Psoas muscle (tissue), 8 donors: ENCODE results near the gene CACNG4. TPM values are rescaled to one million over a fixed set of nuclear protein-coding genes. Genes with fewer than 3 reads are reported as not detected.

Experiments
- ATAC-seq, 4 donors: fragments of 200-7000 bp; cut with Tn5 transposase; one replicate each; pipeline ENCODE4 v1.9.1; 2020; ENCODE audit warnings: moderate library complexity in 3 of 4, mild to moderate bottlenecking in 2 of 4
- DNase-seq, 2 donors: peaks; one replicate each; pipeline ENCODE4 v3.0.0-alpha.2; 2020
- H3K27ac ChIP-seq: fragments of 200-600 bp; one replicate; pipeline ENCODE4 v1.8.0; 2022
- H3K27me3 ChIP-seq, 3 donors: fragments of 200-600 bp in 1 of 3; one replicate each; pipeline versions ENCODE4 v1.6.1 to v1.8.0; 2013 to 2022; ENCODE audit warnings: low read length in 2 of 3, mild to moderate bottlenecking in 2 of 3, moderate library complexity in 1 of 3; ENCODE audit not compliant: insufficient read depth in 3 of 3
- H3K36me3 ChIP-seq, 2 donors: fragments of 200-600 bp in 1 of 2; one replicate each; pipeline versions ENCODE4 v1.6.1 to v1.8.0; 2013 to 2022; ENCODE audit warnings: low read depth in 1 of 2, mild to moderate bottlenecking in 1 of 2, moderate library complexity in 1 of 2; ENCODE audit not compliant: insufficient read depth in 1 of 2
- H3K4me1 ChIP-seq: fragments of 200-600 bp; one replicate; pipeline ENCODE4 v1.8.0; 2022
- H3K4me3 ChIP-seq: fragments of 200-600 bp; one replicate; pipeline ENCODE4 v1.8.0; 2022; ENCODE audit warnings: mild to moderate bottlenecking
- H3K9me3 ChIP-seq: fragments of 200-600 bp; one replicate; pipeline ENCODE4 v1.8.0; 2022
- CTCF ChIP-seq: fragments of 200-600 bp; IDR thresholded peaks from one replicate; pipeline ENCODE4 v1.8.0; 2022; ENCODE audit warnings: antibody characterized with exemption
- WGBS, 3 donors: extraction: QIAGEN DNeasy Blood & Tissue Kit; methylation state at CpG; one replicate each; pipeline versions ENCODE4 v1.1.6 to v1.1.7; 2013; 5-methylcytosine and 5-hydroxymethylcytosine counted together
- intact Hi-C, 2 donors: fragments of 100-400 bp; cut with DNase I; formaldehyde crosslinking; loops; one replicate each; pipeline versions ENCODE4 v1.11.0 to v1.14.2; 2022
- polyA plus RNA-seq, 3 donors: library from polyadenylated mRNA; stranded (reverse); fragments of 200-250 nt; gene quantifications; one replicate each; pipeline ENCODE4 v1.2.3, GENCODE V29; 2013
- total RNA-seq, 4 donors: library from RNA; stranded (reverse); fragmentation: NEBNext Ultra II Directional in 2 of 4; extraction: Animal tissue kit (Norgen Biotek cat#: 25700) in 2 of 4; gene quantifications; one replicate each; pipeline versions ENCODE4 v1.2.1 to v1.2.4, GENCODE V29; 2021 to 2023
- donor health status: healthy with polysubstance abuse.
- donor health status: DM: no; HTN: no; CAD: no; lungs with moderate emphysema.
- donor health status: Bipolar disorder and iron deficiency.
- donor health status: healthy.
- donor health status: DM: yes; HTN: yes; CAD: no.
- donor health status: DM: no; HTN: no; CAD: no.
- donor health status: DM: no; HTN: no; CAD: no.
- donor health status: DM: yes; HTN: yes; CAD: no.

Gene CACNG4
- total and polyA plus RNA-seq, 7 donors = 0.03 TPM; not detected in 6

- Histone ChIP-seq H3K9me3 (no peaks in the 10 kb centered on the region), H3K4me3 (no peak overlapping the region), H3K4me1 (no peaks in the 10 kb centered on the region), H3K27me3 (peaks cover 0 to 3% (median 2%) of the 10 kb centered on the region in 3 donors), H3K36me3 (no peaks in the 10 kb centered on the region), H3K27ac (no peak overlapping the region)
- no peak for TF ChIP-seq CTCF
- intact Hi-C loops = no loop called here
- DNase-seq = peak in 1 of 2 donors; percentile 5
- ATAC-seq = no peak
- 73 to 81% (median 77%) methylated on average over 21 to 23 of the region's 23 CpGs for WGBS, 3 donors
Observed at GRCh38 chr17:66988069-66988798, 23.7 kb downstream of the CACNG4 start.

GRCh38 chr17:66989076-66989475 is 24.6 kb downstream of the CACNG4 start:
- ATAC-seq (no peak), DNase-seq (peak in 1 of 2 donors; percentile 0)
- Histone ChIP-seq H3K27ac (no peak overlapping the region), H3K27me3 (peaks cover 0 to 3% (median 0%) of the 10 kb centered on the region in 3 donors), H3K36me3 (no peaks in the 10 kb centered on the region), H3K4me3 (no peak overlapping the region), H3K4me1 (no peaks in the 10 kb centered on the region), H3K9me3 (no peaks in the 10 kb centered on the region)
- TF ChIP-seq CTCF = no peak
- WGBS, 3 donors = 65 to 81% (median 77%) methylated on average over 4 of the region's 4 CpGs
- intact Hi-C loops = no loop called here

- Histone ChIP-seq H3K9me3 (no peaks in the 10 kb centered on the region), H3K27me3 (peaks cover 0 to 3% (median 0%) of the 10 kb centered on the region in 3 donors)
Observed at GRCh38 chr17:66989579-66989978, 25.1 kb downstream of the CACNG4 start.

GRCh38 chr17:66990047-66990446 is 25.5 kb downstream of the CACNG4 start:
- DNase-seq = no peak
- TF ChIP-seq CTCF = no peak
- Histone ChIP-seq H3K36me3 (no peaks in the 10 kb centered on the region), H3K4me1 (no peaks in the 10 kb centered on the region), H3K9me3 (no peaks in the 10 kb centered on the region), H3K27ac (no peak overlapping the region), H3K27me3 (peaks cover 0 to 3% (median 0%) of the 10 kb centered on the region in 3 donors), H3K4me3 (no peak overlapping the region)
- intact Hi-C loops = no loop called here
- 78 to 85% (median 79%) methylated on average over 6 of the region's 6 CpGs for whole genome bisulfite sequencing, 3 donors
- ATAC-seq = no peak

More at GRCh38 chr17:66989579-66989978, 25.1 kb downstream of the CACNG4 start:
- WGBS, 3 donors = 80 to 89% (median 81%) methylated on average over 8 of the region's 8 CpGs
- H3K4me1 ChIP-seq = no peaks in the 10 kb centered on the region
- no peak for TF ChIP-seq CTCF
- intact Hi-C loops = no loop called here
- DNase-seq (peak in 1 of 2 donors; percentile 1), ATAC-seq (no peak)
- no peak overlapping the region for H3K27ac ChIP-seq
- H3K36me3 ChIP-seq = no peaks in the 10 kb centered on the region
- no peak overlapping the region for H3K4me3 ChIP-seq
